Loucy (cell line): ENCODE data around the gene ROR1.

Experiments
- CTCF ChIP-seq: fragments of 200-600 bp; sonication (generic); conservative IDR thresholded peaks from 2 replicates; pipeline ENCODE4 v1.5.1; 2014; ENCODE audit warnings: mild to moderate bottlenecking, antibody characterized with exemption, low read length
- EZH2phosphoT487 ChIP-seq: fragments of 200-600 bp; IDR thresholded peaks from 2 replicates; pipeline ENCODE4 v1.6.1; 2018; ENCODE audit warnings: antibody characterized with exemption, mild to moderate bottlenecking, moderate library complexity, borderline replicate concordance

GRCh38 chr1:63774617-63775417 is 1.0 kb downstream of the ROR1 start:
- no peak for TF ChIP-seq CTCF
- no peak for TF ChIP-seq EZH2phosphoT487
